ENCODE results near the gene IL1RAPL1.

Gene IL1RAPL1

DNA sequence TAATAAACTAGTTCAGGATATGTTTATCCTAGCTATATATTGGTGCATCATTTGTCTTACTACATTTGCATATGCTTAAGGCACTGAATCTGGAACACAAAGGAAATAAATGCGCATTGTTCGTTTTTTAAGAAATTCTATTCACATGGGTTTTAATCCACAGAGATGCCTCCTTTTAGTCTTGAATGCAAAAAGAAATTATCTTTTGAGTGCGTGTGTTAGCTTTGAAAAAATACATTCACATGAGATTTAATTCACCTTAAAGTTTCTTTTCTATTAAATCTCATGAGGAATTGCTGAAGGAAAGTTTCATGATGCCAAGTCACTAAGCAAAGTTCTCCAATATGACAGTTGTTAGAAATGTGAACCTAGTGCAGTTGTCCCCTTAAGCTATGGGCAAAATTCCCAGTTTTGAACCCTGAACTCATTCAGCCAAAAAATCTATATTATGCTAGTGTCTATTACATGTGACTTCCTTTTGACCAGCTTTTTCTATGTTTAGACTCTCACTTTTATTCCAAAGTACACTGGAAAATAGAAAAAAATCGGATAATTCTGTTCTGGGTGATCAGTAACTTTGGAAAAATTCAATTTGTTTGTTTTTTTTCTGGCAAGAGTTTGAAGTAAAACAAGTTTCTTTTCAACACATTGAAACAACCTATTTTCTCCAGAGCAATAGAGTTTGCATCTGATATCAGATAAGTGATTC lies 1201.9 kb downstream of the IL1RAPL1 start:
- TF ChIP-seq CTCF (IDR thresholded peaks at IDR 0.05; ENCODE audit: low read depth, low read length), result no peak
- H3K4me3 ChIP-seq (replicated peaks in 1 of 2; ENCODE audit: low read depth in 2 of 2, low read length in 2 of 2), result no peak overlapping the region
- no peak for DNase-seq (ENCODE audit: low read depth in 2 of 2)

GRCh38 chrX:29792335-29792734 lies 1205.1 kb downstream of the IL1RAPL1 start:
- TF ChIP-seq CTCF (IDR thresholded peaks at IDR 0.05; ENCODE audit: low read depth, low read length), result no peak
- peak in 1 of 2 donors; percentile 2 for DNase-seq (ENCODE audit: low read depth in 2 of 2)
- no peak overlapping the region for H3K4me3 ChIP-seq (replicated peaks in 1 of 2; ENCODE audit: low read depth in 2 of 2, low read length in 2 of 2)

- no peak overlapping the region for H3K4me3 ChIP-seq (replicated peaks in 1 of 2; ENCODE audit: low read depth in 2 of 2, low read length in 2 of 2)
- no peak for DNase-seq (ENCODE audit: low read depth in 2 of 2)
- TF ChIP-seq CTCF (IDR thresholded peaks at IDR 0.05; ENCODE audit: low read depth, low read length), result no peak
These were observed 1209.9 kb downstream of the IL1RAPL1 start for GRCh38 chrX:29797156-29797555.

DNA sequence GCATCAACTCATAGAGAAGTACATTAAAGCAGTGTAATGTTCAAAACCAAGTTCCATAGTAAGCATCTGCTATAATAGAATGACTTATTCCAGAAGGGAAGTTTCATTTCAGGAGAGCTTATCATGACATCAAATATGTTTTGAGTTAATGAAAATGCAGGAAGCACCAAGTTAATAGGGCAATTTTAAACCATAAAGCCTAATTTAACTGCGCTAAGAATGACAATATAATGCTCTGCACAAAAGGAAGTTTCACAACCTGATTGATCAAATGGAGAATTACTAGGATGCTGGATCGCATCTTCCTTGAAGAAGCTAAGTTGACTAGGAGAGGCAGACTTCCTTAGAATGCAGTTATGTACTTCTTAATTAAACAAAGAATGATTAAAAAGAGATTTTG lies 1211.2 kb downstream of the IL1RAPL1 start:
- TF ChIP-seq CTCF (IDR thresholded peaks at IDR 0.05; ENCODE audit: low read depth, low read length), result no peak
- no peak overlapping the region for H3K4me3 ChIP-seq (replicated peaks in 1 of 2; ENCODE audit: low read depth in 2 of 2, low read length in 2 of 2)
- DNase-seq (ENCODE audit: low read depth in 2 of 2), result no peak

DNA sequence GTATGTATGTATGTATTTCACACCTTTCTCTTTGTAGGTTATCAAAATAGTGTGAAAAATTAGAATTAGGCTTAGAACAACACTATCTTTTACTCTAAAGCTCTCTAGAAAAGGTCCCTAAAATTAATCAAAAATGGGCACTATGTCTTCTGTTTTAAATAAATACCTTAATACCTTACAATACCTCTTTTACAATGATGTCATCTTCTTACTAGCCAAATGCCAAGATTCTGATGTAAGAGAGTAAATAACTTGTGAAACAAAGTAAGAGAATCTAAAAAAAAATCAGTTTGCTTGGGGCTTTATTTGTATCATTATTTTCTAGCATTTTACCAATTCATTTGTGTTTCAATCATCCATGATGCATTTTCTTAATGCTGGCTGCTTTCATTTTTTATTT lies 1225.9 kb downstream of the IL1RAPL1 start:
- TF ChIP-seq CTCF (IDR thresholded peaks at IDR 0.05; ENCODE audit: low read depth, low read length), result no peak
- H3K4me3 ChIP-seq (replicated peaks in 1 of 2; ENCODE audit: low read depth in 2 of 2, low read length in 2 of 2), result no peak overlapping the region
- DNase-seq (ENCODE audit: low read depth in 2 of 2), result no peak

DNA sequence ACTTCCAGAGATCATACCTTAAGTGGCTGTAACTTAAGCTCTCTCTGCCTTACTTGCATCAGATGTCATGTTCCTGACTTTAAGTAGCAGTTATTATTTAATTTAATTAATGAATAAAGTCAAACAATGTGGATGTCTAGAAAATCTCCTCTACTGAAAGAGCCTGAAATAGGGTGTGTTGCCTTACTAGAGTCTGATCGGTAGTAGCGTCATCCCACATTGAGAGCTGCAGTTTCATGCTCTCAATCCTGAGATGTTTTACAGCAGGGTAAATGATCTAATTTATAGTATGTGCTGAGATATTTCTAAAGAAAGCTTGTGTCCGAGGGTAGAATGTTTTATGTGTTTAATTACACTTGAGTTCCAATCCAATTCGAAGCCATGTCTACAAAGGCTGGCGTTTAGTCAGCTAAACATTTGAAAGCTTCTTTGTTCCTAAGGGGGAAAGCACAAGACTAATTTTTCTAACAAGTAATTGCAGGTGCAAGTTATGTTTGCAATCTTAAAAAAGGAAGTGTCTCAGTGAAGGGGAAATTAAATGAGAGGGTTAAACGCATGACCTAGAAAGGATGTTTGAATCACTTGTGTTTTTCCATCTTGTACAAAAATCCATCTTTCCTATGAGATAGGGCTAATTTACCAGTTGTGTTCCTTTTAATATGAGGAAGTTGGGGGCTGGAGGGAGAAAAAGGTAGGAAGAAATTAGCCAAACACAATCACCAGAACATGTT lies 1237.1 kb downstream of the IL1RAPL1 start:
- no peak for TF ChIP-seq CTCF (IDR thresholded peaks at IDR 0.05; ENCODE audit: low read depth, low read length)
- H3K4me3 ChIP-seq (replicated peaks in 1 of 2; ENCODE audit: low read depth in 2 of 2, low read length in 2 of 2), result no peak overlapping the region
- no peak for DNase-seq (ENCODE audit: low read depth in 2 of 2)
